ACC112 (cell line): Measurements from ENCODE around the gene BEND6.
"Not testable (repeated sequence)": the region's sequence is repeated elsewhere in the genome, so short reads cannot be mapped to it uniquely, and the experiment has no call there.

Experiments used
- H2AFZ ChIP-seq: fragments of 200-600 bp; sonication (generic); one replicate; pipeline ENCODE4 v1.6.0; 2017; ENCODE audit warnings: antibody characterized with exemption, low read length; ENCODE audit not compliant: unreplicated experiment
- H3K27ac ChIP-seq: fragments of 200-600 bp; sonication (generic); 2 replicates; pipeline ENCODE4 v1.5.1; 2014; ENCODE audit warnings: low read depth, mild to moderate bottlenecking, antibody characterized with exemption, low read length, moderate library complexity
- H3K27me3 ChIP-seq: fragments of 200-600 bp; sonication (generic); 2 replicates; pipeline ENCODE4 v1.6.1; 2014; ENCODE audit warnings: mild to moderate bottlenecking, antibody characterized with exemption, low read length, moderate library complexity, mixed read lengths; ENCODE audit not compliant: insufficient read depth
- H3K36me3 ChIP-seq: fragments of 200-600 bp; sonication (generic); 2 replicates; pipeline ENCODE4 v1.6.1; 2016; ENCODE audit warnings: mild to moderate bottlenecking, antibody characterized with exemption, low read length, moderate library complexity, mixed read lengths; ENCODE audit not compliant: insufficient read depth
- H3K4me1 ChIP-seq: fragments of 200-600 bp; sonication (generic); one replicate; pipeline ENCODE4 v1.6.1; 2016; ENCODE audit warnings: low read length, mixed read lengths; ENCODE audit not compliant: insufficient read depth, unreplicated experiment, control insufficient read depth
- H3K4me3 ChIP-seq: fragments of 200-600 bp; sonication (generic); 2 replicates; pipeline ENCODE4 v1.5.1; 2014; ENCODE audit warnings: mild to moderate bottlenecking, low read depth, low read length
- H3K79me2 ChIP-seq: fragments of 200-600 bp; sonication (generic); one replicate; pipeline ENCODE4 v1.6.0; 2016; ENCODE audit warnings: low read length; ENCODE audit not compliant: control insufficient read depth, unreplicated experiment, insufficient read depth

Gene BEND6

DNA sequence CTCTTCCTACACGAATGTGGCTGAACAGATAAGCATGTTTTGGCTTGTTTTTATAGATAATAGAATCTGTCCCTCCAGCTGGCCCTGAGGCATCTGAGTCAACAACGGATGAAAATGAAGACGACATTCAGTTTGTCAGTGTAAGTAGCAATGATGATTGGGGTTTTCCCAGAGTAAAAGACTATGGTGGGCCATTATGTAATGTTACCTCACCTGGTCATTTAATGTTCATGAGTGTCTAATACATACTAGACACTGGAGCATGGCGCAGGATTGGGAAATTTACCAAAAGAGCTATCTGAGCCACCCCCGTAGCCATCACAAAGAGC, 92.3 kb downstream of the BEND6 start:
- Histone ChIP-seq H3K79me2 (peaks cover 31% of the 10 kb centered on the region), H3K36me3 (peaks cover 20% of the 10 kb centered on the region), H3K4me1 (peaks cover 12% of the 10 kb centered on the region)
- not testable (repeated sequence) for H3K4me3 ChIP-seq, H2AFZ ChIP-seq, H3K27ac ChIP-seq, H3K27me3 ChIP-seq

DNA sequence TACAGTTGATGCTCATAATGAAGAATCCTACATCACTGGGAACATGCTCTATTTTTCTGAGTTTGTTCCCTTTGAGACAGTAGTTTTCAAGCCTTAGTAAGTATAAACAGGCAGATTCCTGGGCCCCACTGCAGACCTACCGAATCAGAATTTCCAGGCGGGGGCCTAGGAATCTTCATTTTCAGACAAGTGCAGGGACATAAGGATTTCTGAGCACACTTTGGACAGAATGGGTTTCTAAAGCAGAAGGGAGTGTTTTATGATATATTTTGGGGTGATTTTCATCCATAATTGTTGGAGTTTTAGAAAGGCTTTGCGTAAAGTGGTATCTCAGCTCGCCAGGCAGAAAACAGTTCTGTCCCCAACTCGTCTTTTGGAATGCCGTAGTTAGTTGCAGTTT, 93.0 kb downstream of the BEND6 start:
- H3K27me3 ChIP-seq, H2AFZ ChIP-seq, H3K27ac ChIP-seq: not testable (repeated sequence)
- Histone ChIP-seq H3K79me2 (peaks cover 31% of the 10 kb centered on the region), H3K4me1 (peaks cover 12% of the 10 kb centered on the region), H3K4me3 (peak overlapping the region; percentile 57), H3K36me3 (peaks cover 25% of the 10 kb centered on the region)

DNA sequence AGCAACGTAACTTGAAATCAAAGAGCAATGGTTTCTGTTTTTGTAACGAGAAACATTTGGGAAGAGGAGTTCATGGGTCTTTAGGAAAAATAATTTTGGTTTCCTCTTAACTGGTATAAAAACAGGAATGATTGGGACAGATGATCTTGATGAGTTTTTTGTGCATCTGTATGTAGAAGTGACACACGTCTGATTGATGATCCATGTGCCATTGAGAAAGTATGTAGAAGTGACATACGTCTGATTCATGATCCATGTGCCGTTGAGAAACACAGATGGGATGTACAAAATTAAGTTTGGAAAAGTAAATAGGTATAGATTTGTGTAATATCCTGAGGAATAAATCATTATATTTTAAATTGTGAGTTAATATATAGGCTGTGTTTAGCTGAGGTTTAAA, 93.7 kb downstream of the BEND6 start:
- H3K79me2 ChIP-seq: peaks cover 31% of the 10 kb centered on the region
- peak overlapping the region; percentile 57 for H3K4me3 ChIP-seq
- peaks cover 12% of the 10 kb centered on the region for H3K4me1 ChIP-seq
- no peaks in the 10 kb centered on the region for H3K27me3 ChIP-seq
- no peak overlapping the region for H3K27ac ChIP-seq
- H2AFZ ChIP-seq: no peak overlapping the region
- peaks cover 33% of the 10 kb centered on the region for H3K36me3 ChIP-seq

DNA sequence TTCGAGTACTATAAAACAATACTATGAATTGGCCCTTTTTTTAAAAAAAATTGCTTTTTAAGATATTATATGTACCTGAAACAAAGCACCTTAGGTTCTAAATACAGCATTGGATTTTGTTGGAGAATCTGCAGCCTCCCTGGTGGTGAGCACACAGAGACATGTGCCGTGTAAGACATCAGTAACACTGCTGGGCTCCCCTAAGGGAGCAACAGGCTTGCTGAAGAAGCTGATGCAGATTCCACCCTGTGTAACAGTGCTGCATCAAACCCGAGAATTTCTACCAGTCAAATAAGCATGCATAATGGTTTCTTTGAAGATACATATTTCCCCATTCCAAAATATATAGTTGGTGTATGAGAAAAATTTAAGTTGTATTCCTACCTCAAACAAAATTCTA, 108.9 kb downstream of the BEND6 start:
- Histone ChIP-seq H3K27me3 (no peaks in the 10 kb centered on the region), H3K36me3 (peaks cover 14% of the 10 kb centered on the region), H2AFZ (no peak overlapping the region), H3K79me2 (no peaks in the 10 kb centered on the region), H3K4me1 (no peaks in the 10 kb centered on the region), H3K4me3 (no peak overlapping the region), H3K27ac (no peak overlapping the region)

DNA sequence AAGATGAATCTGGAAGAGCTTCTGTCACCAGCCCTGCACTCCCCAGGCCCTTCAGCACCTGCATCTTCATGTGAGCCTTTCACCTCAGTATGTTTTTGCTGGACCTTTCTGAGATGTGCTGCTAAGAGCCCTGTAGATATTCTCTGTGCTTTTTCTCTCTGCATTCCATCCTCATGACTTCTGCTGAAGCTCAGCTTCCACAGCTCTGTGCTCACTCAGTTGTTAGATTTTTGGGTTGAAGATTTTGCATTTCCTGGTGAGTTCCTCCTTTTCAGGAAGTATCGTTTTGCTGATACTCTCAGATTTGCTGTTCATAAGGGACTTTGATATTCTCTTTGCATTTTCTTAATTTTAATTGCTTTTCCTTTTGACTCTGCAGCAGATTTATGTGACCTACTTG, 109.9 kb downstream of the BEND6 start:
- H3K27me3 ChIP-seq: no peaks in the 10 kb centered on the region
- no peaks in the 10 kb centered on the region for H3K4me1 ChIP-seq
- no peaks in the 10 kb centered on the region for H3K79me2 ChIP-seq
- no peak overlapping the region for H3K27ac ChIP-seq
- H3K4me3 ChIP-seq: no peak overlapping the region
- no peak overlapping the region for H2AFZ ChIP-seq
- H3K36me3 ChIP-seq: peaks cover 13% of the 10 kb centered on the region

DNA sequence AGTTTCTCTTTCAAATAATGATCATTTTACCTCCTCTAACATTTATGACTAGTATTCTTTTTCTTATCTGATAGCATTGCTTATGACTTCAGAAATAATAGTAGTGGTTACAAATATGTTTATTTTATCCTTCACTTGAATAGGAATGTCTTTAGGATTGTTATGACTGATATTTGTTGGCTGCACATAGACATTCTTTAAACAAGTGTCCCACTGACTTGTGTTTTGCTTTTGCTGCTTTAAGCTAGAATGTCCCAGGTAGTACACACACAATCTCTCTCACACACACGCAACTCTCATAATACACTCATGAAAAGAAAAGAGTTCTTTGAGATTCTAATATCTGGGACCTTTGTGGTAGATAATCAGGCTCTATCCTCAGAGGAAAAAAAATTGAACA, 113.2 kb downstream of the BEND6 start:
- Histone ChIP-seq H3K79me2 (no peaks in the 10 kb centered on the region), H3K27me3 (no peaks in the 10 kb centered on the region), H3K27ac (peak overlapping the region; percentile 31; the same call in 1 of the 2 replicates), H3K4me1 (no peaks in the 10 kb centered on the region), H3K36me3 (peaks cover 4% of the 10 kb centered on the region; the same call in 1 of the 2 replicates), H3K4me3 (no peak overlapping the region), H2AFZ (no peak overlapping the region)

DNA sequence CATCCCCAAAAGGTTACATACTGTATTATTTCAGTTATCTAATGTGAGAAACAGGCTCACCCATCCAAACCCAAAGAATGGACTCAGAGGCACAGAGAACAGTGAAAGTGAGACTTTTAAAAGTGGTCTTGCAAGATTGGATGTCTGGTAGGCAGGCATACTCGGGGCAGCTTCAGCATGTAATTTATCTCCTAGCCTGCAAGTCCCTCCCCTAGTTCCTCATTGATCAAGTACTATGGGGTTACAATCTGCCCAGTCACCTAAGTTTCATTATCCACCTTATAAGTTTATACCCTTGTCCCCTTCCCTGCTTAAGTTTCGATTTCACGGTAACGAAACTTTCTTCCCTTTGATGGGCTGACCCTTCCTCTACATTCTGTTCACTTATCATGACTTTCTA, 114.3 kb downstream of the BEND6 start:
- H3K36me3 ChIP-seq: peaks cover 4% of the 10 kb centered on the region; the same call in 1 of the 2 replicates

DNA sequence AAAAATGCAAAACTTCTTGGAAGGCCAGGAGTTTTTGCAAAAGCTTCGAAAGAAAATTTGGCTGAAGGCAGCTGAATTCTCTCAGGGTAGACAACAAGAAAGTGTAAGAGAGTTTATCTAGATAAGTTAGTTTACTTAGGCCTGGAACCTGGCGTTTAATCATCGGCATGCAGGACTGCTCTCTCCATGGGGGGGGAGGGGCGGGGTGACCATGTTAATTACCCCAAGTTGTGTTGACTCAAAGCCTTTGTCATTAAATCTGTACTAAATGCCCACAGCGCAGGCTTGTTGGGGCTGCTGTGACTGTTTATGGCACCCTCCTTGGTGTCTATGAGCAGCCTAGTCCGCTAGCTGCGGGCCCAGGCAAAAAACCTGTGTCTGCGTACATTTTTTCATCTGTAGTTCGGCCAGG, 115.0 kb downstream of the BEND6 start:
- H3K79me2 ChIP-seq: no peaks in the 10 kb centered on the region
- H3K27ac ChIP-seq: no peak overlapping the region
- H3K4me3 ChIP-seq: no peak overlapping the region
- H2AFZ ChIP-seq: no peak overlapping the region
- H3K36me3 ChIP-seq: peaks cover 4% of the 10 kb centered on the region; the same call in 1 of the 2 replicates
- H3K4me1 ChIP-seq: no peaks in the 10 kb centered on the region
- no peaks in the 10 kb centered on the region for H3K27me3 ChIP-seq

More for the DNA sequence above, 114.3 kb downstream of the BEND6 start:
- Histone ChIP-seq H3K79me2 (no peaks in the 10 kb centered on the region), H2AFZ (no peak overlapping the region), H3K4me1 (no peaks in the 10 kb centered on the region), H3K27me3 (no peaks in the 10 kb centered on the region), H3K4me3 (no peak overlapping the region), H3K27ac (no peak overlapping the region)

DNA sequence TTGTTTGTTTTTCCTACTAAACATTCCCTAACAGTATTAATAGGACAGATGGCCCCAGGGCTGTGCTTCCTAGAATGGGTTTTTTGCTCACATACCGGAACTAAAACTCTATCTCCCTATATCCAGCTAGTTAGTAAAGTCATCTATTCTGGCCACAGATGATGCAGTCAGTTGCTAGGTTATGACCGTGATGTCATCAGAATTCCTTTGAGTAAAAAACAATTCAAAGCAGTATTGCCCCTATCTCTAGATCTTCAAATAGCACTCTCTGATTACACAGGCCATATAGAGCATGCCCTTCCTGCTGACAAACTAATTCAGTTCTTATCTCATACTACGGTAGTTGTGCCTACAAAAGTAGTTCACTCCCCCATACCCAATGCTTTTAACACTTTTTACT, 117.2 kb downstream of the BEND6 start:
- H3K36me3 ChIP-seq: 0 out of 2 replicates have a peak, but pooled peaks cover 4% of the 10 kb centered on the region
- H3K4me1 ChIP-seq: no peaks in the 10 kb centered on the region
- no peak overlapping the region for H2AFZ ChIP-seq
- no peak overlapping the region for H3K27ac ChIP-seq
- no peak overlapping the region for H3K4me3 ChIP-seq
- H3K79me2 ChIP-seq: no peaks in the 10 kb centered on the region
- no peaks in the 10 kb centered on the region for H3K27me3 ChIP-seq

DNA sequence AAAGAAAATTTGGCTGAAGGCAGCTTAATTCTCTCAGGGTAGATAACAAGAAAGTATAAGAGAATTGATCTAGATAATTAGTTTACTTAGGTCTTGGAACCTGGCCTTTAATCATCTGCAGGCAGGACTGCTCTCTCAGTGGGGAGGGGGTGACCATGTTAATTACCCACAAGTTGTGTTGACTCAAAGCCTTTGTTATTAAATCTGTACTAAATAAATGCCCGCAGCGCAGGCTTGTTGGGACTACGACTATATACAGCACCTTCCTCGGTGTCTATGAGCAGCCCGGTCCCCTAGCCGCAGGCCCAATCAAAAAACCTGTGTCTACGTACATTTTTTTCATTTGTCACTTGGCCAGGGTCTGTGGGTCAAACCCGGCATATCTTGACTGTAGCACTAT, 119.5 kb downstream of the BEND6 start:
- Histone ChIP-seq H3K4me3 (no peak overlapping the region), H2AFZ (no peak overlapping the region), H3K4me1 (no peaks in the 10 kb centered on the region), H3K36me3 (0 out of 2 replicates have a peak, but pooled peaks cover 4% of the 10 kb centered on the region), H3K27me3 (no peaks in the 10 kb centered on the region), H3K27ac (no peak overlapping the region), H3K79me2 (no peaks in the 10 kb centered on the region)

DNA sequence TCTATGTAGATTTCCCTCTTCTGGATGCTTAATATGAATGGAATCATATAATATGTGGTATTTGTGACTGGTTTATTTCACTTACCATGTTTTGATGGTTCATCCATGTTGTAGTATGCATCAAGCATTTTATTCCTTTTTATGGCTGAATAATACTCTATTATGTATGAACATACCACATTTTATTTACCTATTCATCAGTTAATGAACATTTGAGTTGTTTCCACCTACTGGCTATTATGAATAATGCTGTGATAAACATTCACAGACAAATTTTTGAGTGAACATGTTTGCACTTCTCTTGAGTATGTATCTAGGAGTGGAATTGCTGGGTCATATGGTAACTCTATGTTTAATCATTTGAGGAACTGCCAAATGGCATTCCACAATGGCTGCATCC, 120.2 kb downstream of the BEND6 start:
- Histone ChIP-seq H3K36me3 (peaks cover 4% of the 10 kb centered on the region; the same call in 1 of the 2 replicates), H2AFZ (no peak overlapping the region), H3K79me2 (no peaks in the 10 kb centered on the region), H3K4me3 (no peak overlapping the region), H3K4me1 (no peaks in the 10 kb centered on the region), H3K27me3 (no peaks in the 10 kb centered on the region), H3K27ac (no peak overlapping the region)
